NCI-H128 (cell line): ENCODE results near the gene ATRAID.
"Not testable (repeated sequence)": the region's sequence is repeated elsewhere in the genome, so short reads cannot be mapped to it uniquely, and the experiment has no call there.

Experiments
- DNase-seq: peaks from one replicate; lab custom pipeline; 2025; ENCODE audit not compliant: unreplicated experiment; lab: John Stamatoyannopoulos, UW

Gene ATRAID

GRCh38 chr2:27194538-27195354, 17.1 kb upstream of the ATRAID start:
- DNase-seq: no peak

- DNase-seq: not testable (repeated sequence)
Measured at GRCh38 chr2:27195799-27196198, 16.0 kb upstream of the ATRAID start.

GRCh38 chr2:27198068-27198467, 13.8 kb upstream of the ATRAID start:
- not testable (repeated sequence) for DNase-seq

GRCh38 chr2:27198627-27199026, 13.2 kb upstream of the ATRAID start:
- DNase-seq: no peak

- DNase-seq: no peak
Measured at GRCh38 chr2:27199241-27199640, 12.6 kb upstream of the ATRAID start.

GRCh38 chr2:27201675-27202074, 10.2 kb upstream of the ATRAID start:
- no peak for DNase-seq

GRCh38 chr2:27202854-27203253, 9.0 kb upstream of the ATRAID start:
- no peak for DNase-seq

- DNase-seq: no peak
Measured at GRCh38 chr2:27203741-27204140, 8.1 kb upstream of the ATRAID start.

GRCh38 chr2:27204566-27204965, 7.3 kb upstream of the ATRAID start:
- DNase-seq: no peak

GRCh38 chr2:27205206-27205605, 6.6 kb upstream of the ATRAID start:
- no peak for DNase-seq

- no peak for DNase-seq
Measured at GRCh38 chr2:27206346-27206745, 5.5 kb upstream of the ATRAID start.

- no peak for DNase-seq
Measured at GRCh38 chr2:27208486-27209050, 3.3 kb upstream of the ATRAID start.

- no peak for DNase-seq
Measured at GRCh38 chr2:27209621-27210401, 2.0 kb upstream of the ATRAID start.

- no peak for DNase-seq
Measured at GRCh38 chr2:27211241-27211942, 449 bp upstream of the ATRAID start.

- DNase-seq: no peak
Measured at GRCh38 chr2:27212626-27213471, 1.0 kb downstream of the ATRAID start.

GRCh38 chr2:27214941-27215340, 3.1 kb downstream of the ATRAID start:
- no peak for DNase-seq

- no peak for DNase-seq
Measured at GRCh38 chr2:27216416-27217137, 4.7 kb downstream of the ATRAID start.

GRCh38 chr2:27217173-27218121, 5.6 kb downstream of the ATRAID start, which contains the start of gene CAD:
CAD (plus strand) TSS chr2:27217369; CDS start chr2:27217552, 183 bp downstream.
- DNase-seq: peak; percentile 79
